Measurements from ENCODE around the gene RAB10.
"Not testable (repeated sequence)": the region's sequence is repeated elsewhere in the genome, so short reads cannot be mapped to it uniquely, and the experiment has no call there.

RAB10 gene

DNA sequence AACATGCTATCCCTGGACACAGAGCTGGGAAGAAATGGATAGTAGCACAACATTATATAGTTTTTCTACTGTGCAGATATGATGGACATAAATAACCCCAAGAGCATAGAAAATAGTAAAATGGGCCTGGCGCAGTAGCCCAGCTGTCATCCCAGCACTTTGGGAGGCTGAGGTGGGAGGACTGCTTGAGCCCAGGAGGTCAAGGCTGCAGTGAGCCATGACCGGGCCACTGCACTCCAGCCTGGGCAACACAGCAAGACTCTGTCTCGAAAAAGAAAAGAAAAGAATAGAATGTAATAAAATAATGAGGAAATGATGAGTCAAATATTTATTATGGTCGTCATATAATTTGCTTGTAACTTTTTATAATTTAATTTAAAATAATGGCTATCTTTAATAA is 131.5 kb downstream of the RAB10 start:
- no peak for DNase-seq

DNA sequence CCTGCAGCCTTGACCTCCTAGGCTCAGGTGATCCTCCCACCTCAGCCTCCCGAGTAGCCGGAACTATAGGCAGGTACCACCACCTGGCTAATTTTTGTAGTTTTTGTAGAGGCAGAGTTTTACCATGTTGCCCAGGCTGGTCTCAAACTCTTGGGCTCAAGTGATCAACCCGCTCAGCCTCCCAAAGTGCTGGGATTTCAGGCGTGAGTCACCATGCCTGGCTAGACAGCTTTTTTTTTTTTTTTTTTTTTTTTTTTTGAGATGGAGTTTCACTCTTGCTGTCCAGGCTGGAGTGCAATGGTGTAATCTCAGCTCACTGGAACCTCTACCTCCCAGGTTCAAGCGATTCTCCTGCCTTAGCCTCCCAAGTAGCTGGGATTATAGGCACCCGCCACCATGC is 132.7 kb downstream of the RAB10 start:
- DNase-seq = not testable (repeated sequence)

DNA sequence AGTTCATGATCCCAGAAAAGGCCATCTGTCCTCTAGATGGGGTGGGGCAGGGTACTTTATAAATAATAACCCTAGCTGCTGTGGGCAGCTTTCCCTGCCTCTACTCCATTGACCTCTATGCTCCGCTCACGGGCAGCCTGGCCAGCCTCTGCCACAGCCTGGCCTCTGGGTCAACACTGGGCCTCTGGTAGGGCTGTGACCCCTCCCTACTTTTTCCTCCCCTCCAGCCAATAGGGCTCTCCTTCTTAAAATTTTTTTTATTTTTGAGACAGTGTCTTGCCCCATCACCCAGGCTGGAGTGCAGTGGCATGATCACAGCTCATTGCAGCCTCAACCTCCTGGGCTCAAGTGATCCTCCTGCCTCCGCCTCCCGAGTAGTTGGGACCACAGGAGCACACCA is 134.9 kb downstream of the RAB10 start:
- no peak for DNase-seq

DNA sequence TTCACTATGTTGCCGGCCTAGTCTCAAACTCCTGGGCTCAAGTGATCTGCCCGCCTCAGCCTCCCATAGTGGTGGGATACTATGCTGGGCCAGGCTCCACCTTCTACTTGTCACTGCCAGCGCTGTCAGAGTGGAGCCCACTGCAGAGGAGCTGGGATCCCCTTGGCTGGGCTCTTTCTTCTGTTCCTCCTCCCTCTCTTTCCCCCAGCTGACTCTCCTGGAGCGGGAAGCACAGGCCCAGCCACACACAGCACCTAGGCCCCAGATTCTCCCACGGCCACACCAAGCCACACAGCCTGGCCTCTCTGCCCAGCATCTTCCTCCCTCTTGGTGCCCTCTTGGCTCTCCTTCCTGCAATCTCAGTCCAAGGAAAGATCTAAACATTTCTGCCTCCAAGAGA is 135.3 kb downstream of the RAB10 start:
- no peak for DNase-seq

- DNase-seq = no peak
Observed at GRCh38 chr2:26169681-26170414, 136.0 kb downstream of the RAB10 start.

DNA sequence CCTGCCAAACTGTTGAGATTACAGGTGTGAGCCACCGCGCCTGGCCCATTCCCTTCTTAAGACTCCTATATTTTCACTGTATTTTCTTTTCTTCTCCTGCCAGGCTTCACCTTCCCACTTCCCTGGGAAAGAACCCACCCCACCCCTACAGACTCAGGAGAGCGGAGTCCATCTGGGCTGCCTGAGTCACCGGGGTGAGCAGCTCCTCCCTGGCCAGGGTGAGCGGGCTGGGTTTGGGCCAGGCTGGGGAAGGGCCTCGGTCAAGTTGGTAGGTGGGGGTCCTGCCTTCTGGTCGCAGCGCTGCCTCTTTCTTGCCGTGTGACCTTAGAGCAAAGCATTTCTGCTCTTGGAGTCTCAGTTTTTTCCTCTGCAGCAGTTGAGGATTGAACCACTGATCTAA is 136.9 kb downstream of the RAB10 start:
- DNase-seq = no peak

GRCh38 chr2:26172189-26172870 is 138.4 kb downstream of the RAB10 start:
- DNase-seq = peak; percentile 12 to 15

DNA sequence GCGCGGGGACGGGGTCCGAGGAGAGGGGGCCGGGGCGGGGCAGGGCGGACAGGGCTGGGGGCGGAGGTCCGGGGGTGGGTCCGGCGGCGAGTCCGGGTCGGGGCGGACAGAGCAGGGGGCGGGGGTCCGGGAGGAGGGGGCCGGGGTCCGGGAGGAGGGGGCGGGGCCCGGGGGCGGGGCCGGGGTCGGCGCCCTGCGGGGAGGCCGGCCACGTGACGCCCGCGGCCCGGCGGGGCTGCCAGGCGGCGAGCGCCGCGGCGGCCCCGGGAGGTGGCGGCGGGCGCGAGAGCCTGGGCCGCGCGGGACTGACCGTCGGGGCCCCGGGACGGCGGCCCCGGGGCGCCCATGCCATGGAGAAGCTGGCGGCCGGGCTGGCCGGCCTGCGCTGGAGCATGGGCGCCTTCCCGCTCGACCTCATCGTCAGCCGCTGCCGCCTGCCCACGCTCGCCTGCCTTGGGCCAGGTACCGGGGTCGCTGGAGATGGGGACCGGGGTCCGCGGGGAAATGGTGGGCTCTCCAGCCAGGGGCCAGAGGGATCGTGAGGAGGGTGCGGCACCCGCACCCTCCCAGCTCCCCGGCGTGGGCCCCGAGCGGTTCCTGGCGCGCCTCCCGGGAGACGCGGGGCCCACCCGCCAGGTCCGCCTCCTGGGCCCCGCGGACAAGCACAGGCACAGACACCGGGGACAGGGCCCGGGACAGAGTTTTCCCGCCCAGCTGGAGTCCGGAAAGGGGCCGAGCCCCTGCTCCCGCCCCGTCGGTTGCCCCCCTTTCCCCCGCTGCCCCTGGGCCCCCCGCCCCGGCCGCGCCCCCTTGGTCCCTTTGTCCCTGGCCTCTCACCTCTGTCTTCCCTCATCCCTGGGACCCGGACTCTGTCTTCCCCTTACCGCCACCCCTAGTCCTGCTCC is 139.2 kb downstream of the RAB10 start, which contains the start of gene GAREM2:
TSS of gene GAREM2 (plus strand) at position 218 of the 905 bp plus-strand sequence. CDS start at position 351, 133 bp downstream.
- DNase-seq = peak in 1 of 2 experiments; percentile 34

DNA sequence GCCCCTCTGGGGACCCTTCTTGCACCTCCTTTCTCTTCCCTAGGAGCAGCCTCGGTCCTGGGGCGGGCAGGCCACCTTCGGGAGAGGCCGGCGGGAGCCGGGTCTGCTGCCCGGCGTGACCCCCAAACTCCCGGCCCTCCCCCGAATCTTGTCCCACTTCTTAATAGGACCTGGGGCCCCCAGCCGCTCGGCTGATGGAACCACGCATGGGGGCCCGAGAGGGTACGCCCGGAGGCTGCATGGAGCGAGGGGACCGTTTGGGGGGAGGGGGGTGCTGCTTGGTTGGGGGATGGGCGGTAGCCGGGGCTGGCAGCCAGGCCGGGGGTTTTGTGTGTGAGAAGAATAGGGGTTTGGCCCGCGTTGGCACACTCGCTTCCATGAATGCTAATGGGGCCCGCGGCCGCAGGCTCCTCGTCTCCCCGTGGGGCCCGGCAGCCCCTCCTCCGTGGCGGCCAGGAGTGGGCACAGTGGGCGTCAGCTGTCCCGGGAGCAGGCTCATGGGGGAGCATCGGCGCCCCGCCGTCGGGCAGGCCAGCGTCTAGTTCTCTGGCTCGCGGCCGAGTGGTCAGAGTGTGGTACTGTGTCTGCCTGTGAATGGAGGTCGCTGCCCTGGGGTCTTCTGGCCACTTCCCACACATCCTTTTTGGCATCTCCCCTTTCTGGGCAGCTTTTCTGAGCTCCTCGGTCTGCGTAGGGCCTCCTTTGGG is 140.0 kb downstream of the RAB10 start:
- no peak for DNase-seq

DNA sequence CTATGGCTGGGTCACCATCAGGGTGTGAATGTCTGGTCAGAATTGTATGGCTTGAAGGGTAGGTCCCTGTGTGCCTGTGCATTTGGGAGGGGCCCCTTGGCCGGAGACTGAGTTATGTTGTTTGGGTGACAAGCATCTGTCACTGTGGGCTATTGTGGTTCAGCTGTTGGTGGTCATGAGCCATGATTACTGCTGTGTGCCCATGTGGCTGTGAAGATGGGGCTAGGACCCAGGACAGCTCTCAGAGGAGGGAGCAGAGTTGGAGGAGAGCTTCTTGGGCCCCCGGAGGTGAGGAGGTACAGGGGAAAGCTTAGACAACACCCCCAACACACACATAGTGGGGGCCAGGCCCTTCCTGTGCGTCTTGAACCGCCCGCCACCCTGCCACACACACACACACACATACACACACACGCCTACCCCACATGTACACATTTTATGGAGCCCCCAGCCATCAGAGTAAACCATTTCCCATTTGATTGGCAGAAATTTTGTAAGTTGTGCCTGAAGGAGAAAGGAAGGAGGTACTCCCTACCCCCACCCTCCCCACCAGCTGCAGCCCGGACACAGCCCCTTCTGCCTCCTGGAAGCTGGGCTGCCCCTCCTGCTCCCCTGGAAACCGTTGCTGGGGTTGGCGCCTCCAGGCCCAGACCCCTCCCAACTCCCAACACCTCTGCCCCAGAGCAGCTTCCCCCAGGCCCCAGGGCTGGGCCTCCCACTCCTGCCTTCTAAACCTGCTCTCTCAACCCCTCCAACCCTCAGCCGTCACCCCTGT is 141.0 kb downstream of the RAB10 start:
- no peak for DNase-seq

- DNase-seq = no peak
Observed at GRCh38 chr2:26175466-26176278, 141.8 kb downstream of the RAB10 start.

- no peak for DNase-seq
Observed at GRCh38 chr2:26176279-26176615, 142.4 kb downstream of the RAB10 start.

- no peak for DNase-seq
Observed at GRCh38 chr2:26177122-26177521, 143.2 kb downstream of the RAB10 start.

GRCh38 chr2:26178246-26178645 is 144.4 kb downstream of the RAB10 start:
- no peak for DNase-seq

- no peak for DNase-seq
Observed at GRCh38 chr2:26178746-26179436, 145.0 kb downstream of the RAB10 start.

DNA sequence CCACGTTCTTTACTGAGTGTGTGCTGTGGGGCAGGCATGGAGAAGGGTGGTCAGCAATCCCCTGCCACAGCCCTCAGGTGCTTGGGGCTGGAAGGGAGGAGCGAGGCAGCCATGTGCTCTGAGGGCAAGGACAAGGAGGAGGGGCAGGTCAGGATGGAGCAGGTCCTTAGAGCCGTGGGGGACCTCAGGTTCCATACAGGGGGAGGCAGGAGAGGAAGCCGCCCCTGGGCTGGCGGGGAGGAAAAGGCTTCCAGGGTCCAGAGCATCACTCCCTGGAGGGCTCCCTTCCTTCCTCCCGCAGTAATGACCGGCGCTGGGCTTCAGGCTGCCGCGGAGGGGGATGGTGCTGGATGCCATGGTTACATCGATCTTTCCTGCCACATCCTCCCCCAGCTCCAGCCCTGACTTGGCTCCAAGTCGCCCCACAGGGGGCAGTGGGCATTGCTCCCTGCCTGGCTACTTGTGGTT is 145.6 kb downstream of the RAB10 start:
- no peak for DNase-seq

DNA sequence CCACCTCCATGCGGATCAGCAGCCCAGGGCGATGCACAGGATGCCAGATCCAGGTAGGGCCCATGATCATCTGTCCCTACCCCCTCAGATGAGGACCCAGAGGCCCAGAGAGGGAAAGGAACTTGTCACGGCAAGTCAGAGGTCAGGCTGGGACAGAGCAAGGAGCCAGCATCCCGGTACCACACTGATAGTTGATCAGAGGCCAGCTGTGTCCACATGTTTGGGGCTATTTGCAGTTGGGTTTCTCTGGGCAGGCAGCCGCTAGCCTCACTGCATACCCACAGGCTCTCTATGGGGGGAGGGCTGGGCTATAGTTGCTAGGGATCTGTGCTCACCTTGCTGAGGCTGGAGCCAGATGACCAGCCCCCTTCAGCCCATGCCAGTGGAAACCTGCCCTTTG is 148.6 kb downstream of the RAB10 start:
- DNase-seq = no peak

GRCh38 chr2:26182887-26183630 is 149.2 kb downstream of the RAB10 start:
- DNase-seq = no peak

- no peak for DNase-seq
Observed at GRCh38 chr2:26184121-26184520, 150.2 kb downstream of the RAB10 start.
